Measurements from ENCODE around the gene IQGAP2.

The IQGAP2 gene

GRCh38 chr5:76660360-76660759 is 257.3 kb downstream of the IQGAP2 start:
- Histone ChIP-seq H3K27ac (ENCODE audit: low read length) (no peak overlapping the region), H3K4me3 (ENCODE audit: low read depth in 1 of 2, low read length in 2 of 2) (no peak overlapping the region)

GRCh38 chr5:76662521-76662920 is 259.4 kb downstream of the IQGAP2 start:
- no peaks in the 10 kb centered on the region for H3K36me3 ChIP-seq (ENCODE audit: control insufficient read depth in 1 of 2, insufficient read depth in 2 of 2, low read length in 2 of 2)
- H3K4me1 ChIP-seq (ENCODE audit: control insufficient read depth in 1 of 2, insufficient read depth in 2 of 2, low read length in 2 of 2), result no peaks in the 10 kb centered on the region
- H3K9me3 ChIP-seq (ENCODE audit: control insufficient read depth in 1 of 2, low read length in 2 of 2), result no peaks in the 10 kb centered on the region
- H3K27ac ChIP-seq (ENCODE audit: low read length), result no peak overlapping the region
- no peaks in the 10 kb centered on the region for H3K27me3 ChIP-seq (ENCODE audit: low read depth, low read length)
- H3K4me3 ChIP-seq (ENCODE audit: low read depth in 1 of 2, low read length in 2 of 2), result no peak overlapping the region

More at GRCh38 chr5:76660360-76660759, 257.3 kb downstream of the IQGAP2 start:
- Histone ChIP-seq H3K36me3 (ENCODE audit: control insufficient read depth in 1 of 2, insufficient read depth in 2 of 2, low read length in 2 of 2) (no peaks in the 10 kb centered on the region), H3K27me3 (ENCODE audit: low read depth, low read length) (no peaks in the 10 kb centered on the region), H3K9me3 (ENCODE audit: control insufficient read depth in 1 of 2, low read length in 2 of 2) (no peaks in the 10 kb centered on the region), H3K4me1 (ENCODE audit: control insufficient read depth in 1 of 2, insufficient read depth in 2 of 2, low read length in 2 of 2) (no peaks in the 10 kb centered on the region)

GRCh38 chr5:76663573-76663972 is 260.5 kb downstream of the IQGAP2 start:
- Histone ChIP-seq H3K4me3 (ENCODE audit: low read depth in 1 of 2, low read length in 2 of 2) (no peak overlapping the region), H3K27me3 (ENCODE audit: low read depth, low read length) (no peaks in the 10 kb centered on the region), H3K4me1 (ENCODE audit: control insufficient read depth in 1 of 2, insufficient read depth in 2 of 2, low read length in 2 of 2) (no peaks in the 10 kb centered on the region), H3K27ac (ENCODE audit: low read length) (no peak overlapping the region), H3K9me3 (ENCODE audit: control insufficient read depth in 1 of 2, low read length in 2 of 2) (no peaks in the 10 kb centered on the region), H3K36me3 (ENCODE audit: control insufficient read depth in 1 of 2, insufficient read depth in 2 of 2, low read length in 2 of 2) (no peaks in the 10 kb centered on the region)

- Histone ChIP-seq H3K9me3 (ENCODE audit: control insufficient read depth in 1 of 2, low read length in 2 of 2) (no peaks in the 10 kb centered on the region), H3K27ac (ENCODE audit: low read length) (no peak overlapping the region), H3K27me3 (ENCODE audit: low read depth, low read length) (no peaks in the 10 kb centered on the region), H3K4me1 (ENCODE audit: control insufficient read depth in 1 of 2, insufficient read depth in 2 of 2, low read length in 2 of 2) (no peaks in the 10 kb centered on the region), H3K36me3 (ENCODE audit: control insufficient read depth in 1 of 2, insufficient read depth in 2 of 2, low read length in 2 of 2) (no peaks in the 10 kb centered on the region), H3K4me3 (ENCODE audit: low read depth in 1 of 2, low read length in 2 of 2) (no peak overlapping the region)
Observed at GRCh38 chr5:76664079-76664478, 261.0 kb downstream of the IQGAP2 start.

GRCh38 chr5:76667495-76667894 is 264.4 kb downstream of the IQGAP2 start:
- H3K36me3 ChIP-seq (ENCODE audit: control insufficient read depth in 1 of 2, insufficient read depth in 2 of 2, low read length in 2 of 2), result no peaks in the 10 kb centered on the region
- H3K27ac ChIP-seq (ENCODE audit: low read length), result no peak overlapping the region
- no peak overlapping the region for H3K4me3 ChIP-seq (ENCODE audit: low read depth in 1 of 2, low read length in 2 of 2)
- H3K9me3 ChIP-seq (ENCODE audit: control insufficient read depth in 1 of 2, low read length in 2 of 2), result no peaks in the 10 kb centered on the region
- H3K27me3 ChIP-seq (ENCODE audit: low read depth, low read length), result no peaks in the 10 kb centered on the region
- H3K4me1 ChIP-seq (ENCODE audit: control insufficient read depth in 1 of 2, insufficient read depth in 2 of 2, low read length in 2 of 2), result no peaks in the 10 kb centered on the region

GRCh38 chr5:76669245-76669644 is 266.2 kb downstream of the IQGAP2 start:
- no peak overlapping the region for H3K4me3 ChIP-seq (ENCODE audit: low read depth in 1 of 2, low read length in 2 of 2)
- H3K36me3 ChIP-seq (ENCODE audit: control insufficient read depth in 1 of 2, insufficient read depth in 2 of 2, low read length in 2 of 2), result no peaks in the 10 kb centered on the region
- no peak overlapping the region for H3K27ac ChIP-seq (ENCODE audit: low read length)
- no peaks in the 10 kb centered on the region for H3K9me3 ChIP-seq (ENCODE audit: control insufficient read depth in 1 of 2, low read length in 2 of 2)
- no peaks in the 10 kb centered on the region for H3K27me3 ChIP-seq (ENCODE audit: low read depth, low read length)
- no peaks in the 10 kb centered on the region for H3K4me1 ChIP-seq (ENCODE audit: control insufficient read depth in 1 of 2, insufficient read depth in 2 of 2, low read length in 2 of 2)

- Histone ChIP-seq H3K36me3 (ENCODE audit: control insufficient read depth in 1 of 2, insufficient read depth in 2 of 2, low read length in 2 of 2) (no peaks in the 10 kb centered on the region), H3K27ac (ENCODE audit: low read length) (no peak overlapping the region), H3K9me3 (ENCODE audit: control insufficient read depth in 1 of 2, low read length in 2 of 2) (no peaks in the 10 kb centered on the region), H3K4me3 (ENCODE audit: low read depth in 1 of 2, low read length in 2 of 2) (no peak overlapping the region), H3K27me3 (ENCODE audit: low read depth, low read length) (no peaks in the 10 kb centered on the region), H3K4me1 (ENCODE audit: control insufficient read depth in 1 of 2, insufficient read depth in 2 of 2, low read length in 2 of 2) (no peaks in the 10 kb centered on the region)
Observed at GRCh38 chr5:76670508-76670907, 267.4 kb downstream of the IQGAP2 start.

GRCh38 chr5:76672242-76672641 is 269.2 kb downstream of the IQGAP2 start:
- Histone ChIP-seq H3K4me3 (ENCODE audit: low read depth in 1 of 2, low read length in 2 of 2) (no peak overlapping the region), H3K27me3 (ENCODE audit: low read depth, low read length) (no peaks in the 10 kb centered on the region), H3K9me3 (ENCODE audit: control insufficient read depth in 1 of 2, low read length in 2 of 2) (no peaks in the 10 kb centered on the region), H3K4me1 (ENCODE audit: control insufficient read depth in 1 of 2, insufficient read depth in 2 of 2, low read length in 2 of 2) (no peaks in the 10 kb centered on the region), H3K36me3 (ENCODE audit: control insufficient read depth in 1 of 2, insufficient read depth in 2 of 2, low read length in 2 of 2) (no peaks in the 10 kb centered on the region), H3K27ac (ENCODE audit: low read length) (no peak overlapping the region)

- Histone ChIP-seq H3K4me1 (ENCODE audit: control insufficient read depth in 1 of 2, insufficient read depth in 2 of 2, low read length in 2 of 2) (no peaks in the 10 kb centered on the region), H3K36me3 (ENCODE audit: control insufficient read depth in 1 of 2, insufficient read depth in 2 of 2, low read length in 2 of 2) (no peaks in the 10 kb centered on the region), H3K27ac (ENCODE audit: low read length) (no peak overlapping the region)
Observed at GRCh38 chr5:76673125-76673524, 270.0 kb downstream of the IQGAP2 start.

GRCh38 chr5:76674330-76675066 is 271.4 kb downstream of the IQGAP2 start:
- H3K4me1 ChIP-seq (ENCODE audit: control insufficient read depth in 1 of 2, insufficient read depth in 2 of 2, low read length in 2 of 2), result no peaks in the 10 kb centered on the region
- no peaks in the 10 kb centered on the region for H3K27me3 ChIP-seq (ENCODE audit: low read depth, low read length)
- H3K27ac ChIP-seq (ENCODE audit: low read length), result no peak overlapping the region
- no peaks in the 10 kb centered on the region for H3K36me3 ChIP-seq (ENCODE audit: control insufficient read depth in 1 of 2, insufficient read depth in 2 of 2, low read length in 2 of 2)
- H3K4me3 ChIP-seq (ENCODE audit: low read depth in 1 of 2, low read length in 2 of 2), result no peak overlapping the region
- no peaks in the 10 kb centered on the region for H3K9me3 ChIP-seq (ENCODE audit: control insufficient read depth in 1 of 2, low read length in 2 of 2)

More at GRCh38 chr5:76673125-76673524, 270.0 kb downstream of the IQGAP2 start:
- H3K4me3 ChIP-seq (ENCODE audit: low read depth in 1 of 2, low read length in 2 of 2), result no peak overlapping the region
- no peaks in the 10 kb centered on the region for H3K27me3 ChIP-seq (ENCODE audit: low read depth, low read length)
- H3K9me3 ChIP-seq (ENCODE audit: control insufficient read depth in 1 of 2, low read length in 2 of 2), result no peaks in the 10 kb centered on the region

GRCh38 chr5:76675364-76675763 is 272.3 kb downstream of the IQGAP2 start:
- no peak overlapping the region for H3K4me3 ChIP-seq (ENCODE audit: low read depth in 1 of 2, low read length in 2 of 2)
- H3K36me3 ChIP-seq (ENCODE audit: control insufficient read depth in 1 of 2, insufficient read depth in 2 of 2, low read length in 2 of 2), result no peaks in the 10 kb centered on the region
- no peaks in the 10 kb centered on the region for H3K27me3 ChIP-seq (ENCODE audit: low read depth, low read length)
- no peaks in the 10 kb centered on the region for H3K4me1 ChIP-seq (ENCODE audit: control insufficient read depth in 1 of 2, insufficient read depth in 2 of 2, low read length in 2 of 2)
- no peak overlapping the region for H3K27ac ChIP-seq (ENCODE audit: low read length)
- H3K9me3 ChIP-seq (ENCODE audit: control insufficient read depth in 1 of 2, low read length in 2 of 2), result no peaks in the 10 kb centered on the region

Measured in muscle layer of duodenum (tissue), 2 donors.